Activated T-cell treated with anti-CD3 and anti-CD28 coated beads, Interleukin-2, amount 50 U/mL, for 24 hours (primary cell): Measurements from ENCODE around the gene MYBPHL.

Experiments
- DNase-seq: peaks from one replicate; pipeline ENCODE4 v3.0.0-alpha.2; 2020
- H3K27ac Mint-ChIP-seq: 2 replicates; pipeline ENCODE4 v1.8.0; 2020; ENCODE audit warnings: mild to moderate bottlenecking, mixed read lengths
- H3K27me3 Mint-ChIP-seq: 2 replicates; pipeline ENCODE4 v1.8.0; 2020; ENCODE audit warnings: mixed read lengths
- H3K36me3 Mint-ChIP-seq: 2 replicates; pipeline ENCODE4 v1.8.0; 2020; ENCODE audit warnings: low read depth, mixed read lengths
- H3K4me1 Mint-ChIP-seq: 2 replicates; pipeline ENCODE4 v1.8.0; 2020; ENCODE audit warnings: low read depth, mixed read lengths
- H3K4me3 Mint-ChIP-seq: 2 replicates; pipeline ENCODE4 v1.8.0; 2020; ENCODE audit warnings: mild to moderate bottlenecking, moderate library complexity, mixed read lengths
- H3K9me3 Mint-ChIP-seq: 2 replicates; pipeline ENCODE4 v1.8.0; 2020; ENCODE audit warnings: mixed read lengths

Gene MYBPHL

GRCh38 chr1:109249654-109250401, 57.0 kb downstream of the MYBPHL start:
- DNase-seq: no peak
- H3K36me3 Mint-ChIP-seq: no peaks in the 10 kb centered on the region
- H3K4me3 Mint-ChIP-seq: peak overlapping the region; percentile 67

GRCh38 chr1:109248797-109249629, 57.8 kb downstream of the MYBPHL start, which contains the start of gene CELSR2:
CELSR2 (plus strand) TSS chr1:109249539; CDS start chr1:109250080, 541 bp downstream.
- H3K4me3 Mint-ChIP-seq: peak within 1 kb of the TSS; percentile 67
- H3K27ac Mint-ChIP-seq: no peak within 1 kb of the TSS
- H3K36me3 Mint-ChIP-seq: no peaks in the 10 kb centered on the region
- peak; percentile 75 for DNase-seq
- peaks cover 16% of the 10 kb centered on the region for H3K27me3 Mint-ChIP-seq
- no peaks in the 10 kb centered on the region for H3K9me3 Mint-ChIP-seq
- H3K4me1 Mint-ChIP-seq: peaks cover 4% of the 10 kb centered on the region

More at GRCh38 chr1:109249654-109250401, 57.0 kb downstream of the MYBPHL start:
- Mint-ChIP-seq H3K4me1 (peaks cover 4% of the 10 kb centered on the region), H3K27me3 (peaks cover 13% of the 10 kb centered on the region), H3K27ac (no peak overlapping the region), H3K9me3 (no peaks in the 10 kb centered on the region)

- no peak overlapping the region for H3K27ac Mint-ChIP-seq
- DNase-seq: no peak
- no peaks in the 10 kb centered on the region for H3K36me3 Mint-ChIP-seq
- H3K4me3 Mint-ChIP-seq: no peak overlapping the region
- peaks cover 16% of the 10 kb centered on the region for H3K27me3 Mint-ChIP-seq
- H3K9me3 Mint-ChIP-seq: no peaks in the 10 kb centered on the region
- H3K4me1 Mint-ChIP-seq: peaks cover 4% of the 10 kb centered on the region
Observed at GRCh38 chr1:109248444-109248796, 58.4 kb downstream of the MYBPHL start.

- no peaks in the 10 kb centered on the region for H3K9me3 Mint-ChIP-seq
- no peak overlapping the region for H3K4me3 Mint-ChIP-seq
- H3K27ac Mint-ChIP-seq: no peak overlapping the region
- H3K4me1 Mint-ChIP-seq: peaks cover 4% of the 10 kb centered on the region
- peaks cover 16% of the 10 kb centered on the region for H3K27me3 Mint-ChIP-seq
- H3K36me3 Mint-ChIP-seq: no peaks in the 10 kb centered on the region
- DNase-seq: no peak
Observed at GRCh38 chr1:109247401-109248365, 59.1 kb downstream of the MYBPHL start.

- no peaks in the 10 kb centered on the region for H3K9me3 Mint-ChIP-seq
- no peak overlapping the region for H3K27ac Mint-ChIP-seq
- H3K4me1 Mint-ChIP-seq: peaks cover 19% of the 10 kb centered on the region
- H3K4me3 Mint-ChIP-seq: no peak overlapping the region
- H3K27me3 Mint-ChIP-seq: peaks cover 19% of the 10 kb centered on the region
- DNase-seq: no peak
- no peaks in the 10 kb centered on the region for H3K36me3 Mint-ChIP-seq
Observed at GRCh38 chr1:109246141-109246551, 60.7 kb downstream of the MYBPHL start.

- Mint-ChIP-seq H3K27ac (no peak overlapping the region), H3K36me3 (peaks cover 8% of the 10 kb centered on the region), H3K4me3 (no peak overlapping the region), H3K27me3 (peaks cover 11% of the 10 kb centered on the region), H3K9me3 (no peaks in the 10 kb centered on the region), H3K4me1 (peaks cover 22% of the 10 kb centered on the region)
- DNase-seq: no peak
Observed at GRCh38 chr1:109243860-109244552, 62.8 kb downstream of the MYBPHL start.

GRCh38 chr1:109243221-109243620, 63.6 kb downstream of the MYBPHL start:
- peaks cover 15% of the 10 kb centered on the region for H3K36me3 Mint-ChIP-seq
- DNase-seq: no peak
- peaks cover 10% of the 10 kb centered on the region for H3K27me3 Mint-ChIP-seq
- H3K9me3 Mint-ChIP-seq: no peaks in the 10 kb centered on the region
- H3K4me1 Mint-ChIP-seq: peaks cover 21% of the 10 kb centered on the region
- no peak overlapping the region for H3K27ac Mint-ChIP-seq
- H3K4me3 Mint-ChIP-seq: no peak overlapping the region

GRCh38 chr1:109242387-109242786, 64.4 kb downstream of the MYBPHL start:
- peaks cover 24% of the 10 kb centered on the region for H3K36me3 Mint-ChIP-seq
- H3K27ac Mint-ChIP-seq: no peak overlapping the region
- H3K4me1 Mint-ChIP-seq: peaks cover 21% of the 10 kb centered on the region
- peaks cover 10% of the 10 kb centered on the region for H3K27me3 Mint-ChIP-seq
- DNase-seq: no peak
- H3K4me3 Mint-ChIP-seq: no peak overlapping the region
- H3K9me3 Mint-ChIP-seq: no peaks in the 10 kb centered on the region
